RWPE2 (cell line): ENCODE results near the gene NCOA5.

Experiments used
- ATAC-seq: fragments of 200-7000 bp; cut with Tn5 transposase; 3 replicates; pipeline ENCODE4 v1.9.1; 2021; ENCODE audit warnings: low read depth
- DNase-seq: peaks from one replicate; pipeline ENCODE4 v3.0.0-alpha.2; 2020; ENCODE audit warnings: low spot score
- H3K27ac ChIP-seq: fragments of 450-650 bp; 2 replicates; pipeline ENCODE4 v1.5.1; 2017; ENCODE audit warnings: mild to moderate bottlenecking; ENCODE audit not compliant: poor library complexity, severe bottlenecking
- H3K27me3 ChIP-seq: fragments of 250-450 bp; sonication (Bioruptor Pico); 2 replicates; pipeline ENCODE4 v1.5.1; 2021; ENCODE audit warnings: mild to moderate bottlenecking, moderate library complexity; ENCODE audit not compliant: insufficient read depth, poor library complexity, severe bottlenecking
- H3K36me3 ChIP-seq: fragments of 250-450 bp; sonication (Bioruptor Pico); 2 replicates; pipeline ENCODE4 v1.5.1; 2020; ENCODE audit warnings: low read depth, mild to moderate bottlenecking, moderate library complexity
- H3K4me1 ChIP-seq: fragments of 250-450 bp; sonication (Bioruptor Pico); 2 replicates; pipeline ENCODE4 v1.5.1; 2021; ENCODE audit warnings: mild to moderate bottlenecking, moderate library complexity; ENCODE audit not compliant: insufficient read depth, poor library complexity, severe bottlenecking
- H3K4me3 ChIP-seq: fragments of 250-450 bp; sonication (Bioruptor Pico); 2 replicates; pipeline ENCODE4 v1.5.1; 2021; ENCODE audit warnings: mild to moderate bottlenecking, moderate library complexity; ENCODE audit not compliant: severe bottlenecking
- H3K9me3 ChIP-seq: fragments of 250-450 bp; sonication (Bioruptor Pico); 2 replicates; pipeline ENCODE4 v1.5.1; 2021; ENCODE audit warnings: mild to moderate bottlenecking, moderate library complexity; ENCODE audit not compliant: severe bottlenecking
- TF ChIP-seq, protein P1 (sequence below): fragments of 450-650 bp; IDR thresholded peaks from one replicate; pipeline ENCODE4 v1.5.1; 2017; ENCODE audit warnings: mild to moderate bottlenecking, moderate library complexity; ENCODE audit not compliant: poor library complexity, severe bottlenecking

The NCOA5 gene

DNA sequence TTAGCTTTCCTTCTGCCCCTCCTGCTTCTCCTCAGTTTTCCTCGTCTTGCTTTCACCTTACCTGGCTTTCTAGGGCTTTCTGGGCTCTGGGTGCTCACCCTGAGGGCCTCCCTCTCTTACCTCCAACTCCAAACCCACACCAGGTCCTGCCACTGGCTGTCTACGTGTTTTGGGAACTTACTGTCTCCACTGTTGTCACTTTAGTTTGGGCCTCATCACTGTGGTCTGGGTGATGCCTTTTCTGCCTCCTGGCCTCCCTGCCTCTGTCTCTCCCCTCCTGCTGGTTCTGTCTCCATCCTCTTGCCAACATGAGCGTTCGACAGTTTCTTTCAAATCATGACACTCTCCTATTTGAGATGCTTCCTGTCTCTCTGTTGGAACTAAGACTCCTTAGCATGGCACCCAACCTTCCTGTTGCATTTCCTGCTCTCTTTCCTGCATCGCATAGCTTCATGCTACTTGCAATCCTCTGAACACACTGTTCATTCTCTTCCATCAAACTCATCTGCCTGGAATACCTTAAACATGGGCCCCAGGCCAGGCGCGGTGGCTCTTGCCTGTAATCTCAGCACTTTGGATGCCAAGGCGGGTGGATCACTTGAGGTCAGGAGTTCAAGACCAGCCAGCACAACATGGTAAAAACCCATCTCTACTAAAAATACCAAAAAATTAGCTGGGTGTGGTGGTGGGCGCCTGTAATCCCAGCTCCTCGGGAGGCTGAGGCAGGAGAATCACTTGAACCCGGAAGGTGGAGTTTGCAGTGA, 33.9 kb upstream of the NCOA5 start:
- TF ChIP-seq, protein P1, sequence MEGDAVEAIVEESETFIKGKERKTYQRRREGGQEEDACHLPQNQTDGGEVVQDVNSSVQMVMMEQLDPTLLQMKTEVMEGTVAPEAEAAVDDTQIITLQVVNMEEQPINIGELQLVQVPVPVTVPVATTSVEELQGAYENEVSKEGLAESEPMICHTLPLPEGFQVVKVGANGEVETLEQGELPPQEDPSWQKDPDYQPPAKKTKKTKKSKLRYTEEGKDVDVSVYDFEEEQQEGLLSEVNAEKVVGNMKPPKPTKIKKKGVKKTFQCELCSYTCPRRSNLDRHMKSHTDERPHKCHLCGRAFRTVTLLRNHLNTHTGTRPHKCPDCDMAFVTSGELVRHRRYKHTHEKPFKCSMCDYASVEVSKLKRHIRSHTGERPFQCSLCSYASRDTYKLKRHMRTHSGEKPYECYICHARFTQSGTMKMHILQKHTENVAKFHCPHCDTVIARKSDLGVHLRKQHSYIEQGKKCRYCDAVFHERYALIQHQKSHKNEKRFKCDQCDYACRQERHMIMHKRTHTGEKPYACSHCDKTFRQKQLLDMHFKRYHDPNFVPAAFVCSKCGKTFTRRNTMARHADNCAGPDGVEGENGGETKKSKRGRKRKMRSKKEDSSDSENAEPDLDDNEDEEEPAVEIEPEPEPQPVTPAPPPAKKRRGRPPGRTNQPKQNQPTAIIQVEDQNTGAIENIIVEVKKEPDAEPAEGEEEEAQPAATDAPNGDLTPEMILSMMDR = no peak
- H3K4me3 ChIP-seq = no peak overlapping the region
- ATAC-seq = no peak
- H3K9me3 ChIP-seq = no peaks in the 10 kb centered on the region
- peak; percentile 61 for DNase-seq
- peaks cover 46% of the 10 kb centered on the region for H3K36me3 ChIP-seq
- no peak overlapping the region for H3K27ac ChIP-seq
- no peaks in the 10 kb centered on the region for H3K27me3 ChIP-seq
- H3K4me1 ChIP-seq = peaks cover 19% of the 10 kb centered on the region

DNA sequence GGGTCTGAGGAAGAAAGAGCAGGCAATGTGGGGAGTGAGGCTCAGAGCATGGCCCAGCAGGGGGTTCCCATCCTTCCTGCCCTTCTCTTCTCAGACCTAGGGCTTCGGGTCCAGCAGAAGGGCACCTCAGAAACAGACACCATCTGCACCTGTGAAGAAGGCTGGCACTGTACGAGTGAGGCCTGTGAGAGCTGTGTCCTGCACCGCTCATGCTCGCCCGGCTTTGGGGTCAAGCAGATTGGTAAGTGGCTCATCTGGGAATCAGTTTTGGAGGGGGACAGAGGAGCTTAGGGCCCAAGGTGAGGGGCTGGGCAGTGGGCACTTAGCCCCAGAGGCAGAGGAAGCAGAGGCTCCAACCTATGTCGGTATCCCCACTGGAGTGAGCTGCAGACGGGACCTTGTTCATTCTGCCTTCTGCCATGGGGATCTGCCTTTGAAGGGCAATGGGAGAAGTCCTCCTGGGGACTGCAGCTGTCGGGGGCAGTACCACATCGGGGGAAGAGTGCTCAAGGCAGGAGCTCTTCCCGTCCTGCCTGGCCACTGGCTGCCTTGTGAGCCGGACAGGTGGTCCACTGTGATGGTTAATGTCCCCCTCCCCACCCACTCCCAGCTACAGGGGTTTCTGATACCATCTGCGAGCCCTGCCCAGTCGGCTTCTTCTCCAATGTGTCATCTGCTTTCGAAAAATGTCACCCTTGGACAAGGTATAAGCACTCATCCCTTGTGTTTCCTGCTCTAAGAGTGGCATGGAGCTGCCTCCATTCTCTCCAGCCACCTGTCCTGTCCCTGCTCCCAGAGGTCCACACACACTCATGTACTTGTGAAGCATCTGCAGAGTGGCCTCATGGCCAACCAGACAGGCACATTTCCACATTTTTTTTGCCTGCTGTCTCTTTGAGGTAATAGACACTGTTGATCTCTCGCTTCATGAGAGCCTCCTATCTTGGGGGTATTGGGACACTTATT, 33.0 kb upstream of the NCOA5 start:
- TF ChIP-seq, protein P1 = no peak
- no peak for ATAC-seq
- Histone ChIP-seq H3K4me3 (no peak overlapping the region), H3K4me1 (peaks cover 20% of the 10 kb centered on the region), H3K27ac (peak overlapping the region; percentile 24), H3K9me3 (no peaks in the 10 kb centered on the region), H3K27me3 (no peaks in the 10 kb centered on the region), H3K36me3 (peaks cover 46% of the 10 kb centered on the region)
- peak; percentile 68 for DNase-seq

DNA sequence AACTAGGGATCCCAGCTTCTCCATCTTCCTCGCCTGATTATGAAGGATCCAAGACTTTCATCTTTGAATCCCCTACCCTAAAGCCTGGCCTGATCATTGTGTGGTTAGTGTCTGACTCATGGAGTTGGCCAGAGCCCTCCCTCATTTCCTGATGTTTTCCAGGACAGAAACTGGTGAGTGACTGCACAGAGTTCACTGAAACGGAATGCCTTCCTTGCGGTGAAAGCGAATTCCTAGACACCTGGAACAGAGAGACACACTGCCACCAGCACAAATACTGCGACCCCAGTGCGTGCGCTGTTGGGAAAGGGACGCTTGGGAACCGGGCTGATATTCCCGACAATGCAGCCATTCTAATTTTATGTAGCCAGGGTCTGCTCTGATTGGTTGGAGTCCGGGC, 32.3 kb upstream of the NCOA5 start:
- ATAC-seq (peak; percentile 70), DNase-seq (peak; percentile 74)
- no peaks in the 10 kb centered on the region for H3K9me3 ChIP-seq
- no peaks in the 10 kb centered on the region for H3K27me3 ChIP-seq
- H3K27ac ChIP-seq = peak overlapping the region; percentile 24
- H3K4me1 ChIP-seq = peaks cover 20% of the 10 kb centered on the region
- TF ChIP-seq, protein P1 = no peak
- H3K36me3 ChIP-seq = peaks cover 45% of the 10 kb centered on the region
- H3K4me3 ChIP-seq = no peak overlapping the region

DNA sequence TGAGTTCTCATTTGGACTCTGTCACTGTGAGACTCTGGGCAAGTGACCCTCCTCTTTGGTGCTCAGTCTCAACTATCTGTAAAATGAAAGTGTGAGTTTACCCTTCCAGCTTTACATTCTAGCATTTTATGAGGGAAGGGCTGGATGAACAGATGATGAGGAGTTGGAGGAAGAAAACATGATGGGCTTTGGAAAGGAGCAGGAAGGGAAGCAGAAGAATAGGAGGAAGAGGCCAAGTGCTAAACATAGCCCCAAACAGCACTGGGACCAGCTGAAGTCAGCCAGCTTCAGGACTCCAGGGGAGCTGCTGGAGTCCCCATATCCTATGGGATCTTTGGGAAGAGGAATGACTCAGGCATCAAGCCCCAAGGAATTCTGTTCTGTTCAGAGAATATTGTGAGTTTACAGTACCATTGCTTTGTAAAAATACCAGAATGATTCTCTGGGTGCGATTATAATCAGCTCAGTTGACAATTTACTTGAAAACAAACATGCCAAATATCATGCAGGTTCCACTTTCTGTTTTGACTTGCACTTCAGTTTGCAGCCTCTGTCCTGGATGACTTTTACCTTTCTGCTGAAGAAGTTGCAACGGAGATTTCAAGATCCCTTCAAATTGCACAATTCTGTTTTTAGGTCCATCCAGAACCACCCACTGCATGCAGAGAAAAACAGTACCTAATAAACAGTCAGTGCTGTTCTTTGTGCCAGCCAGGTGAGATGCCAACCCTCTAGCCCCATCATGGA, 31.6 kb upstream of the NCOA5 start:
- peak; percentile 39 for DNase-seq
- H3K27ac ChIP-seq = peak overlapping the region; percentile 24

More for the DNA sequence above, 31.6 kb upstream of the NCOA5 start:
- Histone ChIP-seq H3K4me3 (no peak overlapping the region), H3K36me3 (peaks cover 41% of the 10 kb centered on the region), H3K27me3 (no peaks in the 10 kb centered on the region), H3K9me3 (no peaks in the 10 kb centered on the region), H3K4me1 (peaks cover 20% of the 10 kb centered on the region)
- TF ChIP-seq, protein P1 = no peak
- ATAC-seq = no peak
